Measurements from ENCODE around the gene RLF. TPM values are rescaled to one million over a fixed set of nuclear protein-coding genes. Genes with fewer than 3 reads are reported as not detected.

The RLF gene
- total and polyA plus RNA-seq, 10 of the 15 experiments (the other 5 are each of a cell fraction or from before 2014, with no cell fraction given): 2.0 to 19.8 (median 8.7) TPM

GRCh38 chr1:40114400-40114799 is 46.8 kb upstream of the RLF start (continued):
- TF ChIP-seq MYB (IDR thresholded peaks at IDR 0.05; ENCODE audit: borderline replicate concordance, low read depth, low read length) (no peak), HDAC6 (IDR thresholded peaks at IDR 0.05; ENCODE audit: unreplicated experiment) (no peak), ETV6 (conservative IDR thresholded peaks at IDR 0.05 in 1 of 2, IDR thresholded peaks at IDR 0.05 in 1 of 2; ENCODE audit: borderline replicate concordance in 1 of 2, low read depth in 1 of 2) (no peak), BMI1 (IDR thresholded peaks at IDR 0.05; ENCODE audit: borderline replicate concordance) (no peak)

DNA sequence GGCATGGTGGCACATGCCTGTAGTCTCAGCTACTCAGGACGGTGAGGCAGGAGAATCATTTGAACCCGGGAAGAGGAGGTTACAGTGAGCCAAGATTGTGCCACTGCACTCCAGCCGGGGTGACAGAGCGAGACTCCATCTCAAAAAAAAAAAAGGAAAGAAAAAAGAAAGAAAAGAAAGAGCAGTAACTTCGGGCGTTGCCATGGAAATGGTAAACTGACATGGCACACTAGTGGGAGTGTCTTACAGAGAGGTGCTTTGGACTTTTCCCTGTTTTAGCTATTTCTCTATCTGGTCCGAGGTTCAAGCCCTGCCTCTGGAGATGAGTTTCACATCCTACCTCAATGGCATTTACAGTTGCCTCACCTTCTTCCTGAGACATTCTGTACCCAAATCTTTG is 41.1 kb upstream of the RLF start:
- ChIA-PET RAD21 (ENCODE audit: unreplicated experiment) (no interaction called here), CTCF (interaction anchor here (1.9 kb wide), 1 partner anchor 24 kb away, joined by 7 read pairs; no protein-coding TSS in a partner anchor), SMC1A (ENCODE audit: uncharacterized antibody, unreplicated experiment) (interaction anchor here (1.2 to 1.6 kb wide), 2 partner anchors 22 to 218 kb away, joined by 3 read pairs; no protein-coding TSS in a partner anchor), POLR2A (no interaction called here)
- no peaks in the 10 kb centered on the region for H3K79me2 ChIP-seq (ENCODE audit: control insufficient read depth, insufficient read depth, low read length)
- 65% methylated on average over 7 of the region's 7 CpGs for WGBS (ENCODE audit: insufficient coverage, insufficient replicate concordance, low lambda C conversion rate, missing lambda C conversion rate)
- no peak overlapping the region for H3K4me2 ChIP-seq (ENCODE audit: control insufficient read depth, insufficient read depth)
- no peaks in the 10 kb centered on the region for H3K4me1 ChIP-seq (ENCODE audit: control insufficient read depth, insufficient read depth, low read length)
- H3K36me3 ChIP-seq (ENCODE audit: control insufficient read depth in 2 of 2, insufficient read depth in 2 of 2, low read length in 1 of 2): no peaks in the 10 kb centered on the region
- ATAC-seq: no peak
- H3K9me3 ChIP-seq (replicated peaks; ENCODE audit: control insufficient read depth, insufficient read depth, low read length): no peaks in the 10 kb centered on the region
- no peaks in the 10 kb centered on the region for H3K27me3 ChIP-seq (replicated peaks in 1 of 2; ENCODE audit: control insufficient read depth in 2 of 2, insufficient read depth in 2 of 2, low read length in 1 of 2)
- intact Hi-C loops (cut with micrococcal nuclease; ENCODE audit: unreplicated experiment): no loop called here
- FAIRE-seq: no peak
- no peak overlapping the region for H3K27ac ChIP-seq (ENCODE audit: control insufficient read depth, insufficient read depth)
- H3K4me3 ChIP-seq: no peak overlapping the region
- in situ Hi-C loops (cut with MboI): no loop called here
- no peaks in the 10 kb centered on the region for H4K20me1 ChIP-seq (ENCODE audit: control insufficient read depth, insufficient read depth)
- no peak for DNase-seq (ENCODE audit: low read depth, low spot score)
- H3K9ac ChIP-seq (ENCODE audit: control insufficient read depth, insufficient read depth, low read length): no peak overlapping the region
- no TSS peak for BruUV-seq (replicated peaks)
- no peak overlapping the region for H2AFZ ChIP-seq (ENCODE audit: control insufficient read depth, low read depth, low read length)
- TF ChIP-seq, protein P1, sequence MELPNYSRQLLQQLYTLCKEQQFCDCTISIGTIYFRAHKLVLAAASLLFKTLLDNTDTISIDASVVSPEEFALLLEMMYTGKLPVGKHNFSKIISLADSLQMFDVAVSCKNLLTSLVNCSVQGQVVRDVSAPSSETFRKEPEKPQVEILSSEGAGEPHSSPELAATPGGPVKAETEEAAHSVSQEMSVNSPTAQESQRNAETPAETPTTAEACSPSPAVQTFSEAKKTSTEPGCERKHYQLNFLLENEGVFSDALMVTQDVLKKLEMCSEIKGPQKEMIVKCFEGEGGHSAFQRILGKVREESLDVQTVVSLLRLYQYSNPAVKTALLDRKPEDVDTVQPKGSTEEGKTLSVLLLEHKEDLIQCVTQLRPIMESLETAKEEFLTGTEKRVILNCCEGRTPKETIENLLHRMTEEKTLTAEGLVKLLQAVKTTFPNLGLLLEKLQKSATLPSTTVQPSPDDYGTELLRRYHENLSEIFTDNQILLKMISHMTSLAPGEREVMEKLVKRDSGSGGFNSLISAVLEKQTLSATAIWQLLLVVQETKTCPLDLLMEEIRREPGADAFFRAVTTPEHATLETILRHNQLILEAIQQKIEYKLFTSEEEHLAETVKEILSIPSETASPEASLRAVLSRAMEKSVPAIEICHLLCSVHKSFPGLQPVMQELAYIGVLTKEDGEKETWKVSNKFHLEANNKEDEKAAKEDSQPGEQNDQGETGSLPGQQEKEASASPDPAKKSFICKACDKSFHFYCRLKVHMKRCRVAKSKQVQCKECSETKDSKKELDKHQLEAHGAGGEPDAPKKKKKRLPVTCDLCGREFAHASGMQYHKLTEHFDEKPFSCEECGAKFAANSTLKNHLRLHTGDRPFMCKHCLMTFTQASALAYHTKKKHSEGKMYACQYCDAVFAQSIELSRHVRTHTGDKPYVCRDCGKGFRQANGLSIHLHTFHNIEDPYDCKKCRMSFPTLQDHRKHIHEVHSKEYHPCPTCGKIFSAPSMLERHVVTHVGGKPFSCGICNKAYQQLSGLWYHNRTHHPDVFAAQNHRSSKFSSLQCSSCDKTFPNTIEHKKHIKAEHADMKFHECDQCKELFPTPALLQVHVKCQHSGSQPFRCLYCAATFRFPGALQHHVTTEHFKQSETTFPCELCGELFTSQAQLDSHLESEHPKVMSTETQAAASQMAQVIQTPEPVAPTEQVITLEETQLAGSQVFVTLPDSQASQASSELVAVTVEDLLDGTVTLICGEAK (IDR thresholded peaks at IDR 0.05; ENCODE audit: borderline replicate concordance): no peak
- no peak for TF ChIP-seq KAT2A (conservative IDR thresholded peaks at IDR 0.05; ENCODE audit: control insufficient read depth, low read depth, low read length)
- TF ChIP-seq JUNB (IDR thresholded peaks at IDR 0.05): no peak
- no peak for TF ChIP-seq RCOR1 (conservative IDR thresholded peaks at IDR 0.05; ENCODE audit: low read depth, low read length)
- TF ChIP-seq NBN (IDR thresholded peaks at IDR 0.05): no peak
- TF ChIP-seq, protein P2, sequence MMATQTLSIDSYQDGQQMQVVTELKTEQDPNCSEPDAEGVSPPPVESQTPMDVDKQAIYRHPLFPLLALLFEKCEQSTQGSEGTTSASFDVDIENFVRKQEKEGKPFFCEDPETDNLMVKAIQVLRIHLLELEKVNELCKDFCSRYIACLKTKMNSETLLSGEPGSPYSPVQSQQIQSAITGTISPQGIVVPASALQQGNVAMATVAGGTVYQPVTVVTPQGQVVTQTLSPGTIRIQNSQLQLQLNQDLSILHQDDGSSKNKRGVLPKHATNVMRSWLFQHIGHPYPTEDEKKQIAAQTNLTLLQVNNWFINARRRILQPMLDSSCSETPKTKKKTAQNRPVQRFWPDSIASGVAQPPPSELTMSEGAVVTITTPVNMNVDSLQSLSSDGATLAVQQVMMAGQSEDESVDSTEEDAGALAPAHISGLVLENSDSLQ (IDR thresholded peaks at IDR 0.05): no peak
- TF ChIP-seq EZH2 (IDR thresholded peaks at IDR 0.05; ENCODE audit: borderline replicate concordance, control insufficient read depth, low read depth, low read length): no peak
- no peak for TF ChIP-seq ZZZ3 (IDR thresholded peaks at IDR 0.05; ENCODE audit: control insufficient read depth, insufficient read length, low read depth)
- no peak for TF ChIP-seq NR2C1 (IDR thresholded peaks at IDR 0.05)
- no peak for TF ChIP-seq STAT3 (IDR thresholded peaks at IDR 0.05; ENCODE audit: low read depth, low read length)
- TF ChIP-seq NR2F1 (conservative IDR thresholded peaks at IDR 0.05): no peak
- no peak for TF ChIP-seq HCFC1 (IDR thresholded peaks at IDR 0.05; ENCODE audit: low read length)

Data from GM12878 (cell line).